IMR-90 (cell line): ENCODE measurements around the gene CTIF. TPM values are rescaled to one million over a fixed set of nuclear protein-coding genes. Genes with fewer than 3 reads are reported as not detected.

Experiments used
- ATAC-seq: fragments of 200-7000 bp; cut with Tn5 transposase; 2 replicates; pipeline ENCODE4 v1.9.1; 2020; ENCODE audit warnings: low read depth, mild to moderate bottlenecking, moderate library complexity
- BruUV-seq: library from RNA; stranded (reverse); fragments of 400-500 nt; replicated peaks from 2 replicates; lab custom pipeline; 2021; lab: Mats Ljungman, UMichigan
- CTCF ChIA-PET: fragments of 300-600 bp; formaldehyde crosslinking; extraction: SDS; loops from one replicate; lab custom pipeline; 2021; ENCODE audit warnings: antibody characterized with exemption; lab: Yijun Ruan, JAX
- POLR2A ChIA-PET: fragments of 300-600 bp; sonication (Branson Sonifier 250); formaldehyde crosslinking; loops from one replicate; lab custom pipeline; 2022; ENCODE audit warnings: antibody characterized with exemption; ENCODE audit not compliant: unreplicated experiment; lab: Charles Lee
- DNase-seq: peaks from one replicate; pipeline ENCODE4 v3.0.0; 2013
- H2AFZ ChIP-seq: replicated peaks from 2 replicates; pipeline ENCODE3; 2013; ENCODE audit warnings: low read length, mild to moderate bottlenecking; ENCODE audit not compliant: poor library complexity
- H2AK5ac ChIP-seq: 2 replicates; pipeline ENCODE4 v1.6.1; 2013; ENCODE audit warnings: low read depth, low read length, inconsistent platforms
- H2AK9ac ChIP-seq: replicated peaks from 2 replicates; pipeline ENCODE3; 2013; ENCODE audit warnings: mild to moderate bottlenecking, low read depth, low read length, moderate library complexity; ENCODE audit not compliant: poor library complexity
- H2BK120ac ChIP-seq: 2 replicates; pipeline ENCODE4 v1.6.1; 2013; ENCODE audit warnings: low read depth, low read length, inconsistent platforms
- H2BK15ac ChIP-seq: 3 replicates; pipeline ENCODE4 v1.6.1; 2013; ENCODE audit warnings: low read depth, low read length, inconsistent platforms
- H2BK20ac ChIP-seq: 2 replicates; pipeline ENCODE4 v1.6.1; 2013; ENCODE audit warnings: low read depth, mild to moderate bottlenecking, inconsistent platforms, low read length, moderate library complexity
- H2BK5ac ChIP-seq: 2 replicates; pipeline ENCODE4 v1.6.1; 2013; ENCODE audit warnings: mild to moderate bottlenecking, low read depth, low read length, inconsistent platforms; ENCODE audit not compliant: poor library complexity, severe bottlenecking
- H3K14ac ChIP-seq: replicated peaks from 2 replicates; pipeline ENCODE4 v1.6.1; 2013; ENCODE audit warnings: low read depth, low read length, inconsistent platforms
- H3K18ac ChIP-seq: 2 replicates; pipeline ENCODE4 v1.6.1; 2013; ENCODE audit warnings: low read depth, low read length, control low read depth
- H3K23ac ChIP-seq: 2 replicates; pipeline ENCODE4 v1.6.1; 2013; ENCODE audit warnings: low read depth, low read length, inconsistent platforms
- H3K27ac ChIP-seq: 2 replicates; pipeline ENCODE4 v1.5.1; 2013; ENCODE audit warnings: mild to moderate bottlenecking, control low read depth, low read length; ENCODE audit not compliant: insufficient read depth
- H3K27me3 ChIP-seq: 2 replicates; pipeline ENCODE4 v1.6.1; 2013; ENCODE audit warnings: low read length; ENCODE audit not compliant: control insufficient read depth, insufficient read depth
- H3K36me3 ChIP-seq: 2 replicates; pipeline ENCODE4 v1.6.1; 2013; ENCODE audit warnings: low read length, mixed read lengths; ENCODE audit not compliant: control insufficient read depth, insufficient read depth
- H3K4ac ChIP-seq: 2 replicates; pipeline ENCODE4 v1.6.1; 2013; ENCODE audit warnings: low read depth, low read length, inconsistent platforms
- H3K4me1 ChIP-seq: 2 replicates; pipeline ENCODE4 v1.6.1; 2013; ENCODE audit warnings: low read length, mixed read lengths; ENCODE audit not compliant: control insufficient read depth, insufficient read depth
- H3K4me2 ChIP-seq: 2 replicates; pipeline ENCODE4 v1.6.1; 2013; ENCODE audit warnings: low read depth, mild to moderate bottlenecking, control low read depth, low read length, moderate library complexity
- H3K4me3 ChIP-seq: 2 replicates; pipeline ENCODE4 v1.5.1; 2013; ENCODE audit warnings: low read depth, mild to moderate bottlenecking, control low read depth, low read length, moderate library complexity; ENCODE audit not compliant: insufficient read depth
- H3K56ac ChIP-seq: 2 replicates; pipeline ENCODE4 v1.6.1; 2013; ENCODE audit warnings: low read length, inconsistent platforms; ENCODE audit not compliant: insufficient read depth; ENCODE audit errors: extremely low read depth
- H3K79me1 ChIP-seq, 2 experiments: 2 replicates each; pipeline ENCODE4 v1.6.1; 2013; ENCODE audit warnings: low read length in 2 of 2, inconsistent platforms in 1 of 2, low read depth in 1 of 2
- H3K9ac ChIP-seq: 2 replicates; pipeline ENCODE4 v1.6.1; 2013; ENCODE audit warnings: low read depth, low read length, control low read depth
- H3K9me1 ChIP-seq: 2 replicates; pipeline ENCODE4 v1.6.1; 2013; ENCODE audit warnings: low read length, inconsistent platforms; ENCODE audit not compliant: insufficient read depth
- H3K9me3 ChIP-seq: 2 replicates; pipeline ENCODE4 v1.6.1; 2013; ENCODE audit warnings: low read length; ENCODE audit not compliant: control insufficient read depth, insufficient read depth
- H4K20me1 ChIP-seq: 2 replicates; pipeline ENCODE4 v1.6.1; 2013; ENCODE audit warnings: low read length, inconsistent platforms; ENCODE audit not compliant: insufficient read depth
- H4K5ac ChIP-seq: 2 replicates; pipeline ENCODE4 v1.6.1; 2013; ENCODE audit warnings: mild to moderate bottlenecking, low read depth, low read length, control low read depth
- H4K8ac ChIP-seq, 2 experiments: 2 replicates each; pipeline ENCODE4 v1.6.1; 2013; ENCODE audit warnings: low read depth in 2 of 2, low read length in 2 of 2, control low read depth in 1 of 2, inconsistent platforms in 1 of 2
- H4K91ac ChIP-seq: 2 replicates; pipeline ENCODE4 v1.6.1; 2013; ENCODE audit warnings: low read depth, low read length, inconsistent platforms; ENCODE audit not compliant: insufficient read depth
- CTCF ChIP-seq: conservative IDR thresholded peaks from 2 replicates; pipeline ENCODE4 v1.5.1; 2012; ENCODE audit warnings: mild to moderate bottlenecking, low read depth, low read length, improper control_type of control experiment
- MAZ ChIP-seq: IDR thresholded peaks from 2 replicates; pipeline ENCODE4 v1.6.1; 2012; ENCODE audit warnings: low read depth, mild to moderate bottlenecking, low read length, improper control_type of control experiment, moderate library complexity, borderline replicate concordance
- MXI1 ChIP-seq: IDR thresholded peaks from 2 replicates; pipeline ENCODE4 v1.6.1; 2012; ENCODE audit warnings: low read depth, mild to moderate bottlenecking, low read length, moderate library complexity, borderline replicate concordance
- POLR2A ChIP-seq: IDR thresholded peaks from 2 replicates; pipeline ENCODE4 v1.6.1; 2012; ENCODE audit warnings: mild to moderate bottlenecking, low read depth, low read length
- RCOR1 ChIP-seq: IDR thresholded peaks from 2 replicates; pipeline ENCODE4 v1.6.1; 2012; ENCODE audit warnings: mild to moderate bottlenecking, low read length, improper control_type of control experiment; ENCODE audit not compliant: insufficient replicate concordance
- WGBS, 2 experiments: methylation state at CpG; one replicate each; pipeline versions ENCODE4 v1.1.5 to v1.1.7; 2013; ENCODE audit warnings: missing lambda C conversion rate in 2 of 2; ENCODE audit not compliant: insufficient read length in 1 of 2; ENCODE audit errors: extremely low coverage in 2 of 2; 5-methylcytosine and 5-hydroxymethylcytosine counted together
- dilution Hi-C: fragments of 300-500 bp; cut with HindIII; formaldehyde crosslinking; loops from one replicate; pipeline ENCODE4 v1.14.3; 2018; ENCODE audit warnings: low sequenced_read_pairs; ENCODE audit not compliant: unreplicated experiment
- in situ Hi-C: fragments of 300-500 bp; cut with MboI; formaldehyde crosslinking; loops from 3 replicates; pipeline ENCODE4 v1.14.3; 2019; ENCODE audit warnings: low sequenced_read_pairs, inconsistent platforms, mixed read lengths
- intact Hi-C: fragments of 100-400 bp; cut with micrococcal nuclease; formaldehyde crosslinking; loops from 2 replicates; pipeline ENCODE4 v1.10.0; 2022
- polyA plus RNA-seq, 3 experiments: library from polyadenylated mRNA; depleted of rRNA; stranded (reverse); fragments of >200 nt; gene quantifications; 2 replicates each; pipeline ENCODE4 v1.2.3, GENCODE V29; 2012; ENCODE audit warnings: low replicate concordance in 1 of 3
- total RNA-seq: library from RNA; depleted of rRNA; stranded (reverse); fragments of >200 nt; gene quantifications from 2 replicates; pipeline ENCODE4 v1.2.3, GENCODE V29; 2012

Gene CTIF
- total and polyA plus RNA-seq, 2 of the 4 experiments (the other 2 are of a cell fraction): 25.1 to 57.0 TPM

GRCh38 chr18:48619501-48619900 lies 80.7 kb downstream of the CTIF start:
- ChIA-PET POLR2A (no interaction called here), CTCF (interaction anchor here (0.8 to 1.8 kb wide), 2 partner anchors 82 to 144 kb away, joined by 3 to 5 read pairs; no protein-coding TSS in a partner anchor)
- peak overlapping the region; percentile 57 to 60; a peak in 3 of 4 replicates for H4K8ac ChIP-seq
- intact Hi-C loops: no loop called here
- no peak overlapping the region for H3K4me3 ChIP-seq
- H3K18ac ChIP-seq: peak overlapping the region; percentile 6; the same call in 1 of the 2 replicates
- peak overlapping the region; percentile 51; the same call in 1 of the 2 replicates for H4K5ac ChIP-seq
- H3K23ac ChIP-seq: no peak overlapping the region
- H3K36me3 ChIP-seq: peaks cover 18% of the 10 kb centered on the region
- H2AFZ ChIP-seq: no peak overlapping the region
- peak overlapping the region; percentile 68 for H3K27ac ChIP-seq
- TF ChIP-seq MAZ (no peak), RCOR1 (no peak), CTCF (no peak), POLR2A (no peak), MXI1 (no peak)
- ATAC-seq (no peak), DNase-seq (no peak)
- H2AK5ac ChIP-seq: peak overlapping the region; percentile 96
- H3K4ac ChIP-seq: peak overlapping the region; percentile 91
- H4K20me1 ChIP-seq: peaks cover 42% of the 10 kb centered on the region
- H3K9me1 ChIP-seq: peaks cover 54% of the 10 kb centered on the region
- in situ Hi-C loops: no loop called here
- no peaks in the 10 kb centered on the region for H3K9me3 ChIP-seq
- H3K9ac ChIP-seq: no peak overlapping the region
- H2AK9ac ChIP-seq: peak overlapping the region; percentile 10
- dilution Hi-C loops: no loop called here
- no peak overlapping the region for H3K56ac ChIP-seq
- peaks cover 36 to 88% of the 10 kb centered on the region in 2 experiments for H3K79me1 ChIP-seq
- H2BK20ac ChIP-seq: peak overlapping the region; percentile 84
- H3K14ac ChIP-seq: peak overlapping the region; percentile 69; the same call in 1 of the 2 replicates
- H3K27me3 ChIP-seq: no peaks in the 10 kb centered on the region
- no peak overlapping the region for H3K4me2 ChIP-seq
- H2BK15ac ChIP-seq: peak overlapping the region; percentile 61; the same call in 2 of the 3 replicates
- H2BK120ac ChIP-seq: peak overlapping the region; percentile 58; the same call in 1 of the 2 replicates
- H2BK5ac ChIP-seq: peak overlapping the region; percentile 83
- BruUV-seq: no TSS peak
- WGBS, 2 experiments: 97% methylated on average over 9 of the region's 16 CpGs; no CpG with 5 or more reads in 1 of the 2 experiments
- H3K4me1 ChIP-seq: peaks cover 44% of the 10 kb centered on the region
- H4K91ac ChIP-seq: peak overlapping the region; percentile 74
